Measurements from ENCODE around the gene MAPK4.

MAPK4 gene

GRCh38 chr18:50661013-50661412 lies 101.1 kb downstream of the MAPK4 start:
- FAIRE-seq: no peak
- no peak for TF ChIP-seq CTCF (IDR thresholded peaks at IDR 0.05; ENCODE audit: insufficient read depth, missing control alignments)
- no peak for DNase-seq (ENCODE audit: insufficient read length, low spot score)

- TF ChIP-seq CTCF (IDR thresholded peaks at IDR 0.05; ENCODE audit: insufficient read depth, missing control alignments): peak; percentile 38
- no peak for DNase-seq (ENCODE audit: insufficient read length, low spot score)
- FAIRE-seq: no peak
These were observed 102.3 kb downstream of the MAPK4 start for GRCh38 chr18:50662177-50662576.

- FAIRE-seq (no peak), DNase-seq (ENCODE audit: insufficient read length, low spot score) (no peak)
- no peak for TF ChIP-seq CTCF (IDR thresholded peaks at IDR 0.05; ENCODE audit: insufficient read depth, missing control alignments)
These were observed 103.0 kb downstream of the MAPK4 start for GRCh38 chr18:50662775-50663383.

- FAIRE-seq (no peak), DNase-seq (ENCODE audit: insufficient read length, low spot score) (no peak)
- no peak for TF ChIP-seq CTCF (IDR thresholded peaks at IDR 0.05; ENCODE audit: insufficient read depth, missing control alignments)
These were observed 103.9 kb downstream of the MAPK4 start for GRCh38 chr18:50663626-50664441.

GRCh38 chr18:50665015-50665414 lies 105.1 kb downstream of the MAPK4 start:
- no peak for TF ChIP-seq CTCF (IDR thresholded peaks at IDR 0.05; ENCODE audit: insufficient read depth, missing control alignments)
- no peak for DNase-seq (ENCODE audit: insufficient read length, low spot score)
- FAIRE-seq: no peak

GRCh38 chr18:50665519-50665918 lies 105.6 kb downstream of the MAPK4 start:
- no peak for TF ChIP-seq CTCF (IDR thresholded peaks at IDR 0.05; ENCODE audit: insufficient read depth, missing control alignments)
- FAIRE-seq (no peak), DNase-seq (ENCODE audit: insufficient read length, low spot score) (no peak)

GRCh38 chr18:50666536-50666935 lies 106.6 kb downstream of the MAPK4 start:
- FAIRE-seq (no peak), DNase-seq (ENCODE audit: insufficient read length, low spot score) (no peak)
- TF ChIP-seq CTCF (IDR thresholded peaks at IDR 0.05; ENCODE audit: insufficient read depth, missing control alignments): no peak

Measured in D721Med (cell line).